RWPE2 (cell line): ENCODE data around the gene SCFD1.

Source experiments
- ATAC-seq: fragments of 200-7000 bp; cut with Tn5 transposase; 3 replicates; pipeline ENCODE4 v1.9.1; 2021; ENCODE audit warnings: low read depth
- DNase-seq: peaks from one replicate; pipeline ENCODE4 v3.0.0-alpha.2; 2020; ENCODE audit warnings: low spot score
- H3K27ac ChIP-seq: fragments of 450-650 bp; 2 replicates; pipeline ENCODE4 v1.5.1; 2017; ENCODE audit warnings: mild to moderate bottlenecking; ENCODE audit not compliant: poor library complexity, severe bottlenecking
- H3K27me3 ChIP-seq: fragments of 250-450 bp; sonication (Bioruptor Pico); 2 replicates; pipeline ENCODE4 v1.5.1; 2021; ENCODE audit warnings: mild to moderate bottlenecking, moderate library complexity; ENCODE audit not compliant: insufficient read depth, poor library complexity, severe bottlenecking
- H3K36me3 ChIP-seq: fragments of 250-450 bp; sonication (Bioruptor Pico); 2 replicates; pipeline ENCODE4 v1.5.1; 2020; ENCODE audit warnings: low read depth, mild to moderate bottlenecking, moderate library complexity
- H3K4me1 ChIP-seq: fragments of 250-450 bp; sonication (Bioruptor Pico); 2 replicates; pipeline ENCODE4 v1.5.1; 2021; ENCODE audit warnings: mild to moderate bottlenecking, moderate library complexity; ENCODE audit not compliant: insufficient read depth, poor library complexity, severe bottlenecking
- H3K4me3 ChIP-seq: fragments of 250-450 bp; sonication (Bioruptor Pico); 2 replicates; pipeline ENCODE4 v1.5.1; 2021; ENCODE audit warnings: mild to moderate bottlenecking, moderate library complexity; ENCODE audit not compliant: severe bottlenecking
- H3K9me3 ChIP-seq: fragments of 250-450 bp; sonication (Bioruptor Pico); 2 replicates; pipeline ENCODE4 v1.5.1; 2021; ENCODE audit warnings: mild to moderate bottlenecking, moderate library complexity; ENCODE audit not compliant: severe bottlenecking
- CTCF ChIP-seq: fragments of 450-650 bp; IDR thresholded peaks from one replicate; pipeline ENCODE4 v1.5.1; 2017; ENCODE audit warnings: mild to moderate bottlenecking, moderate library complexity; ENCODE audit not compliant: poor library complexity, severe bottlenecking

The SCFD1 gene

GRCh38 chr14:30614155-30614554, 8.0 kb upstream of the SCFD1 start:
- Histone ChIP-seq H3K27me3 (no peaks in the 10 kb centered on the region), H3K9me3 (no peaks in the 10 kb centered on the region), H3K4me3 (no peak overlapping the region), H3K27ac (no peak overlapping the region), H3K4me1 (peaks cover 14% of the 10 kb centered on the region), H3K36me3 (peaks cover 80% of the 10 kb centered on the region)
- TF ChIP-seq CTCF, result no peak
- no peak for DNase-seq
- ATAC-seq, result no peak

DNA sequence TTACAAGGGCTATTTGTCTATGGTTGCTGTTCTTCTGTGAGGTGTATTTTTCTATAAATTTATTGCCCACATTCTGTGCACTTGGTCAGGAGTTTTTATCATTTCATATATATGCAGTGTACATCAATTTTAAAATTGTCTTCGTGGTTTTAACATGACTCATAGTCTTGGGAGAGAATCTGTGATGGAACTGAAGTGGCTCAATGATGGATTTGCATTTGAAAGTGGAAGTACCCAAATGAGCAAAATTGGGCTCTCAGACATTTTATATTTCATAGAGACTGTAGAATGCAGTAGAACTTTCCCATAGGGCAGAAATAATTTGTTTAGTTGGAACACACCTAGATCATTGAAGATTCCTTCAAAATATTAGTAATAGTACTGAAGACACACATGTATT, 1.9 kb upstream of the SCFD1 start:
- Histone ChIP-seq H3K36me3 (peaks cover 38% of the 10 kb centered on the region), H3K4me1 (peaks cover 24% of the 10 kb centered on the region), H3K4me3 (no peak overlapping the region), H3K9me3 (no peaks in the 10 kb centered on the region), H3K27me3 (no peaks in the 10 kb centered on the region), H3K27ac (peak overlapping the region; percentile 64)
- ATAC-seq, result peak; percentile 30; the same call in 2 of the 3 replicates
- no peak for DNase-seq
- TF ChIP-seq CTCF, result no peak

DNA sequence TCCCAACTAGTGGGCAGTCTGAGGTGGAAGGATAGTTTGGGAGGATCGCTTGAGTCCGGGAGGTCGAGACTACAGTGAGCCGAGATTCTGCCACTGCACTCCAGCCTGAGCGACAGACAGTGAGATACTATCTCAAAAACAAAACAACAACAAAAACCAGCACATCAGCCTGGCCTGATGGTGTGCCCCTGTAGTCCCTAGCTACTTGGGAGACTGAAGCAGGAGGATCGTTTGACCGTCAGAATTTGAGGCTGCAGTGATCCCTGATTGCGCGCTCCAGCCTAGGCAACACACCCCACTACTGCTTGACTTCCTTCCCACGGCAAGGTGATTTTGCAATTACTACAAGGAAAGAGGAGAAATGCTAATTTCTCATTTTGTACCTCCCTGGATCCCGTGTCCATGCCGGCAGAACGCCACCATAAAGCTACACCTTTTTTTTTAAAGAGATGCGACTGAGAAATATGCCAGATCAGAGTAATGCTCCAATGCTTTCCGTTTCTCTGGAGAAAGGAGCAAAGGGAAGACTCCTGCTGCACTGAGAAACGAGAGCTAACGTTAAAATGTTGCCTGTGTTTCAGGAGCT, 672 bp upstream of the SCFD1 start:
- peaks cover 27% of the 10 kb centered on the region for H3K4me1 ChIP-seq
- peak overlapping the region; percentile 78 for H3K4me3 ChIP-seq
- peak overlapping the region; percentile 64 for H3K27ac ChIP-seq
- TF ChIP-seq CTCF, result no peak
- H3K27me3 ChIP-seq, result no peaks in the 10 kb centered on the region
- ATAC-seq (peak; percentile 17), DNase-seq (no peak)
- no peaks in the 10 kb centered on the region for H3K9me3 ChIP-seq
- peaks cover 25% of the 10 kb centered on the region for H3K36me3 ChIP-seq

DNA sequence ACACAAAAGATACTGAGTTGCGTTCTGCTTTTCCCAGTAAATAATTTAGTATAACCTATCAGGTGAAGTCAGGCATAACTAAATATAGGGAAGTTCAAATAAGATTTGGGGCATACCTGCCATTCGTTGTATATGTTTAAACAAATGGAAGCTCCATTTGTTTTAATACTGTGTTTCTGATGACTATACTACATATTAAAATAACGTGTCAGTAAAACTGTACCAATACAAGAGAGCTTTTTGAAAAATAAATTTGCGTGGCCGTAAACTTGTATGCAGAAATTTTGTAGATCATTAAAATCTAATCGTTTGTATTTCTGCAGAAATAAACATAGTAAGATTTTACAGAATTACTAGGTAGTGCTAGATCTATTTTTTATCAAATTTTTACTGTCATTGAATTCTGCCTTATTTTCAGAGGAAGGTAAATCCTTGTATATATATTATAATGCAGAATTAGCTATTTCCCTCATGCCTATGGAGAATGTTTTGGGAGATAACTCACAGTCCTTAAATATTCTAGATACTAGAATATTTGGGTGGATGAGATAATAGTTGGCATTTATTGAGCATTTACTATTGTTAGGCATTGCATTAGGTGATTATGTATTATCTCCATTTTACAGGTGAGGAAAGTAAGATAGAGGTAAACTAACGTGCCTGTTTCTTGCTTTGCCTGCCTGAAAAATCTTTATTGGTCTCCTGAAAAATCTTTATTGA, 1.5 kb downstream of the SCFD1 start:
- ATAC-seq (no peak), DNase-seq (no peak)
- no peak overlapping the region for H3K27ac ChIP-seq
- H3K27me3 ChIP-seq, result no peaks in the 10 kb centered on the region
- peak overlapping the region; percentile 78 for H3K4me3 ChIP-seq
- TF ChIP-seq CTCF, result no peak
- H3K9me3 ChIP-seq, result no peaks in the 10 kb centered on the region
- H3K36me3 ChIP-seq, result peaks cover 25% of the 10 kb centered on the region
- peaks cover 31% of the 10 kb centered on the region for H3K4me1 ChIP-seq

DNA sequence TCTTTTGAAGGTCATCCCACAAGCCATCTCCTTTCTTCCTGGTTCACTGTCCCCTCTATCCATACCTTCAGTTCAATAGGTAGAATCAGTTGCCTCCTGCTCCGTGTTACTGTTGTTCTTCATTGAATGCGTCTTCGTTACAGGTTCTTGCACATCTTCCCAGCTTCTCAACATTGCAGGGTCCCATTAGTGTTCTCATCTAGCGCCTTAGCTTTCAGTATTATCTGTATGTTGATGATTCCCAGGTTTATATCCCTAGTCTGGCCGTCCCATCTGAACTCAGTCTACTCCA, 2.0 kb downstream of the SCFD1 start:
- no peak for DNase-seq
- Histone ChIP-seq H3K27me3 (no peaks in the 10 kb centered on the region), H3K27ac (no peak overlapping the region), H3K4me1 (peaks cover 36% of the 10 kb centered on the region), H3K4me3 (no peak overlapping the region), H3K36me3 (peaks cover 30% of the 10 kb centered on the region), H3K9me3 (no peaks in the 10 kb centered on the region)
- no peak for TF ChIP-seq CTCF
- no peak for ATAC-seq
